IMR-90 (cell line): ENCODE measurements around the gene RRM1. TPM values are rescaled to one million over a fixed set of nuclear protein-coding genes. Genes with fewer than 3 reads are reported as not detected.

Experiments used
- ATAC-seq: fragments of 200-7000 bp; cut with Tn5 transposase; 2 replicates; pipeline ENCODE4 v1.9.1; 2020; ENCODE audit warnings: low read depth, mild to moderate bottlenecking, moderate library complexity
- BruUV-seq: library from RNA; stranded (reverse); fragments of 400-500 nt; replicated peaks from 2 replicates; lab custom pipeline; 2021; lab: Mats Ljungman, UMichigan
- CTCF ChIA-PET: fragments of 300-600 bp; formaldehyde crosslinking; extraction: SDS; loops from one replicate; lab custom pipeline; 2021; ENCODE audit warnings: antibody characterized with exemption; lab: Yijun Ruan, JAX
- POLR2A ChIA-PET: fragments of 300-600 bp; sonication (Branson Sonifier 250); formaldehyde crosslinking; loops from one replicate; lab custom pipeline; 2022; ENCODE audit warnings: antibody characterized with exemption; ENCODE audit not compliant: unreplicated experiment; lab: Charles Lee
- DNase-seq: peaks from one replicate; pipeline ENCODE4 v3.0.0; 2013
- H2AFZ ChIP-seq: replicated peaks from 2 replicates; pipeline ENCODE3; 2013; ENCODE audit warnings: low read length, mild to moderate bottlenecking; ENCODE audit not compliant: poor library complexity
- H2AK5ac ChIP-seq: 2 replicates; pipeline ENCODE4 v1.6.1; 2013; ENCODE audit warnings: low read depth, low read length, inconsistent platforms
- H2AK9ac ChIP-seq: replicated peaks from 2 replicates; pipeline ENCODE3; 2013; ENCODE audit warnings: mild to moderate bottlenecking, low read depth, low read length, moderate library complexity; ENCODE audit not compliant: poor library complexity
- H2BK120ac ChIP-seq: 2 replicates; pipeline ENCODE4 v1.6.1; 2013; ENCODE audit warnings: low read depth, low read length, inconsistent platforms
- H2BK15ac ChIP-seq: 3 replicates; pipeline ENCODE4 v1.6.1; 2013; ENCODE audit warnings: low read depth, low read length, inconsistent platforms
- H2BK20ac ChIP-seq: 2 replicates; pipeline ENCODE4 v1.6.1; 2013; ENCODE audit warnings: low read depth, mild to moderate bottlenecking, inconsistent platforms, low read length, moderate library complexity
- H2BK5ac ChIP-seq: 2 replicates; pipeline ENCODE4 v1.6.1; 2013; ENCODE audit warnings: mild to moderate bottlenecking, low read depth, low read length, inconsistent platforms; ENCODE audit not compliant: poor library complexity, severe bottlenecking
- H3K14ac ChIP-seq: replicated peaks from 2 replicates; pipeline ENCODE4 v1.6.1; 2013; ENCODE audit warnings: low read depth, low read length, inconsistent platforms
- H3K18ac ChIP-seq: 2 replicates; pipeline ENCODE4 v1.6.1; 2013; ENCODE audit warnings: low read depth, low read length, control low read depth
- H3K23ac ChIP-seq: 2 replicates; pipeline ENCODE4 v1.6.1; 2013; ENCODE audit warnings: low read depth, low read length, inconsistent platforms
- H3K27ac ChIP-seq: 2 replicates; pipeline ENCODE4 v1.5.1; 2013; ENCODE audit warnings: mild to moderate bottlenecking, control low read depth, low read length; ENCODE audit not compliant: insufficient read depth
- H3K27me3 ChIP-seq: 2 replicates; pipeline ENCODE4 v1.6.1; 2013; ENCODE audit warnings: low read length; ENCODE audit not compliant: control insufficient read depth, insufficient read depth
- H3K36me3 ChIP-seq: 2 replicates; pipeline ENCODE4 v1.6.1; 2013; ENCODE audit warnings: low read length, mixed read lengths; ENCODE audit not compliant: control insufficient read depth, insufficient read depth
- H3K4ac ChIP-seq: 2 replicates; pipeline ENCODE4 v1.6.1; 2013; ENCODE audit warnings: low read depth, low read length, inconsistent platforms
- H3K4me1 ChIP-seq: 2 replicates; pipeline ENCODE4 v1.6.1; 2013; ENCODE audit warnings: low read length, mixed read lengths; ENCODE audit not compliant: control insufficient read depth, insufficient read depth
- H3K4me2 ChIP-seq: 2 replicates; pipeline ENCODE4 v1.6.1; 2013; ENCODE audit warnings: low read depth, mild to moderate bottlenecking, control low read depth, low read length, moderate library complexity
- H3K4me3 ChIP-seq: 2 replicates; pipeline ENCODE4 v1.5.1; 2013; ENCODE audit warnings: low read depth, mild to moderate bottlenecking, control low read depth, low read length, moderate library complexity; ENCODE audit not compliant: insufficient read depth
- H3K56ac ChIP-seq: 2 replicates; pipeline ENCODE4 v1.6.1; 2013; ENCODE audit warnings: low read length, inconsistent platforms; ENCODE audit not compliant: insufficient read depth; ENCODE audit errors: extremely low read depth
- H3K79me1 ChIP-seq, 2 experiments: 2 replicates each; pipeline ENCODE4 v1.6.1; 2013; ENCODE audit warnings: low read length in 2 of 2, inconsistent platforms in 1 of 2, low read depth in 1 of 2
- H3K9ac ChIP-seq: 2 replicates; pipeline ENCODE4 v1.6.1; 2013; ENCODE audit warnings: low read depth, low read length, control low read depth
- H3K9me1 ChIP-seq: 2 replicates; pipeline ENCODE4 v1.6.1; 2013; ENCODE audit warnings: low read length, inconsistent platforms; ENCODE audit not compliant: insufficient read depth
- H3K9me3 ChIP-seq: 2 replicates; pipeline ENCODE4 v1.6.1; 2013; ENCODE audit warnings: low read length; ENCODE audit not compliant: control insufficient read depth, insufficient read depth
- H4K20me1 ChIP-seq: 2 replicates; pipeline ENCODE4 v1.6.1; 2013; ENCODE audit warnings: low read length, inconsistent platforms; ENCODE audit not compliant: insufficient read depth
- H4K5ac ChIP-seq: 2 replicates; pipeline ENCODE4 v1.6.1; 2013; ENCODE audit warnings: mild to moderate bottlenecking, low read depth, low read length, control low read depth
- H4K8ac ChIP-seq, 2 experiments: 2 replicates each; pipeline ENCODE4 v1.6.1; 2013; ENCODE audit warnings: low read depth in 2 of 2, low read length in 2 of 2, control low read depth in 1 of 2, inconsistent platforms in 1 of 2
- H4K91ac ChIP-seq: 2 replicates; pipeline ENCODE4 v1.6.1; 2013; ENCODE audit warnings: low read depth, low read length, inconsistent platforms; ENCODE audit not compliant: insufficient read depth
- BHLHE40 ChIP-seq: fragments of 150-350 bp; IDR thresholded peaks from 2 replicates; pipeline ENCODE4 v1.6.1; 2016; ENCODE audit warnings: mild to moderate bottlenecking, low read depth, low read length
- CHD1 ChIP-seq: IDR thresholded peaks from 2 replicates; pipeline ENCODE4 v1.6.1; 2012; ENCODE audit warnings: low read depth, low read length, improper control_type of control experiment
- CTCF ChIP-seq: conservative IDR thresholded peaks from 2 replicates; pipeline ENCODE4 v1.5.1; 2012; ENCODE audit warnings: mild to moderate bottlenecking, low read depth, low read length, improper control_type of control experiment
- ELK1 ChIP-seq: fragments of 150-350 bp; IDR thresholded peaks from 2 replicates; pipeline ENCODE4 v1.6.1; 2016; ENCODE audit warnings: low read depth, mild to moderate bottlenecking, low read length, moderate library complexity, borderline replicate concordance
- FOS ChIP-seq: fragments of 150-350 bp; IDR thresholded peaks from 2 replicates; pipeline ENCODE4 v1.6.1; 2016; ENCODE audit warnings: low read depth, low read length
- MAZ ChIP-seq: IDR thresholded peaks from 2 replicates; pipeline ENCODE4 v1.6.1; 2012; ENCODE audit warnings: low read depth, mild to moderate bottlenecking, low read length, improper control_type of control experiment, moderate library complexity, borderline replicate concordance
- MXI1 ChIP-seq: IDR thresholded peaks from 2 replicates; pipeline ENCODE4 v1.6.1; 2012; ENCODE audit warnings: low read depth, mild to moderate bottlenecking, low read length, moderate library complexity, borderline replicate concordance
- NFE2L2 ChIP-seq: fragments of 150-350 bp; IDR thresholded peaks from 2 replicates; pipeline ENCODE4 v1.6.1; 2016; ENCODE audit warnings: low read depth, mild to moderate bottlenecking, low read length
- POLR2A ChIP-seq: IDR thresholded peaks from 2 replicates; pipeline ENCODE4 v1.6.1; 2012; ENCODE audit warnings: mild to moderate bottlenecking, low read depth, low read length
- RAD21 ChIP-seq: IDR thresholded peaks from 2 replicates; pipeline ENCODE4 v1.6.1; 2012; ENCODE audit warnings: low read length, improper control_type of control experiment
- WGBS, 2 experiments: methylation state at CpG; one replicate each; pipeline versions ENCODE4 v1.1.5 to v1.1.7; 2013; ENCODE audit warnings: missing lambda C conversion rate in 2 of 2; ENCODE audit not compliant: insufficient read length in 1 of 2; ENCODE audit errors: extremely low coverage in 2 of 2; 5-methylcytosine and 5-hydroxymethylcytosine counted together
- dilution Hi-C: fragments of 300-500 bp; cut with HindIII; formaldehyde crosslinking; loops from one replicate; pipeline ENCODE4 v1.14.3; 2018; ENCODE audit warnings: low sequenced_read_pairs; ENCODE audit not compliant: unreplicated experiment
- in situ Hi-C: fragments of 300-500 bp; cut with MboI; formaldehyde crosslinking; loops from 3 replicates; pipeline ENCODE4 v1.14.3; 2019; ENCODE audit warnings: low sequenced_read_pairs, inconsistent platforms, mixed read lengths
- intact Hi-C: fragments of 100-400 bp; cut with micrococcal nuclease; formaldehyde crosslinking; loops from 2 replicates; pipeline ENCODE4 v1.10.0; 2022
- polyA plus RNA-seq, 3 experiments: library from polyadenylated mRNA; depleted of rRNA; stranded (reverse); fragments of >200 nt; gene quantifications; 2 replicates each; pipeline ENCODE4 v1.2.3, GENCODE V29; 2012; ENCODE audit warnings: low replicate concordance in 1 of 3
- total RNA-seq: library from RNA; depleted of rRNA; stranded (reverse); fragments of >200 nt; gene quantifications from 2 replicates; pipeline ENCODE4 v1.2.3, GENCODE V29; 2012

The RRM1 gene
- total and polyA plus RNA-seq, 2 of the 4 experiments (the other 2 are of a cell fraction) = 55.1 to 183 TPM

GRCh38 chr11:4090258-4090657 lies 4.3 kb upstream of the RRM1 start:
- Histone ChIP-seq H2BK20ac (no peak overlapping the region), H4K91ac (no peak overlapping the region), H4K8ac (no peak overlapping the region), H2BK5ac (no peak overlapping the region), H4K20me1 (no peaks in the 10 kb centered on the region), H2AFZ (no peak overlapping the region), H2BK15ac (no peak overlapping the region), H3K9ac (no peak overlapping the region), H3K23ac (no peak overlapping the region), H3K27ac (no peak overlapping the region), H3K4me2 (no peak overlapping the region), H2AK9ac (no peak overlapping the region), H3K18ac (no peak overlapping the region), H3K79me1 (peaks cover 0 to 11% of the 10 kb centered on the region in 2 experiments; a peak in 2 of 4 replicates), H3K4me3 (no peak overlapping the region), H2AK5ac (no peak overlapping the region), H3K9me3 (no peaks in the 10 kb centered on the region), H4K5ac (no peak overlapping the region), H3K4ac (no peak overlapping the region), H3K9me1 (peaks cover 12% of the 10 kb centered on the region; the same call in 1 of the 2 replicates), H3K27me3 (no peaks in the 10 kb centered on the region), H3K14ac (no peak overlapping the region), H2BK120ac (no peak overlapping the region), H3K56ac (no peak overlapping the region), H3K4me1 (peaks cover 4% of the 10 kb centered on the region; the same call in 1 of the 2 replicates), H3K36me3 (peaks cover 9% of the 10 kb centered on the region)
- ChIA-PET POLR2A (no interaction called here), CTCF (no interaction called here)
- BruUV-seq = no TSS peak
- no CpG with 5 or more reads among the region's 2 CpGs for WGBS, 2 experiments
- DNase-seq = no peak
- ATAC-seq = no peak
- in situ Hi-C loops (no loop called here), intact Hi-C loops (no loop called here), dilution Hi-C loops (no loop called here)
- no peak for TF ChIP-seq FOS
- TF ChIP-seq NFE2L2 = no peak
- no peak for TF ChIP-seq RAD21
- no peak for TF ChIP-seq MAZ
- TF ChIP-seq POLR2A = no peak
- TF ChIP-seq BHLHE40 = no peak
- no peak for TF ChIP-seq CHD1
- no peak for TF ChIP-seq ELK1
- TF ChIP-seq CTCF = no peak
- TF ChIP-seq MXI1 = no peak
